Measurements from ENCODE around the gene HABP4.

The HABP4 gene

DNA sequence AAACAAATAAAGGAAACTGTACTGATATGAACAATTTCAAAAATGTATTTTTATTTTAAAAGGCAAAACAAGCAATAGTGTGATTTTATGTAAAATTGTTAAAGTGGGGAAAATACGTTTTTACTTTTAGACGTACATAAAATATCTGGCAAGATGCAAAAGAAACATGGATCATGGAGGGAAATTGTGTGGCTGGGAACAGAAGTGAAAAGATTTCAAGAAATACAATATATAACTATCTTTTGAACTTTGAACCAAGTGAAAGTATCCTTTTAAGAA is 30.3 kb upstream of the HABP4 start:
- Histone ChIP-seq H3K27ac (ENCODE audit: low read depth, low read length, poor library complexity, severe bottlenecking) (peak overlapping the region; percentile 85), H3F3A (ENCODE audit: insufficient read depth, low read length) (no peaks in the 10 kb centered on the region), H3K4me2 (ENCODE audit: low read length) (peak overlapping the region; percentile 69), H4K20me1 (ENCODE audit: insufficient read depth, low read length) (no peaks in the 10 kb centered on the region), H2AFZ (ENCODE audit: low read length) (peak overlapping the region; percentile 4; the same call in 1 of the 2 replicates), H3K9me3 (ENCODE audit: low read length) (no peaks in the 10 kb centered on the region), H3K4me3 (ENCODE audit: low read depth, low read length, poor library complexity, severe bottlenecking) (peak overlapping the region; percentile 95), H3K9me2 (ENCODE audit: low read depth, low read length) (no peaks in the 10 kb centered on the region), H3K79me2 (ENCODE audit: insufficient read depth, low read length) (peaks cover 24% of the 10 kb centered on the region), H3K9ac (ENCODE audit: low read length) (peak overlapping the region; percentile 71), H3K27me3 (ENCODE audit: insufficient read depth, low read length) (no peaks in the 10 kb centered on the region), H3K4me1 (ENCODE audit: insufficient read depth, low read length, severe bottlenecking) (peaks cover 37% of the 10 kb centered on the region), H3K36me3 (ENCODE audit: insufficient read depth, low read length) (peaks cover 14% of the 10 kb centered on the region)
- TF ChIP-seq EZH2 (IDR thresholded peaks at IDR 0.05; ENCODE audit: borderline replicate concordance, low read length) = no peak
- TF ChIP-seq, protein P1, sequence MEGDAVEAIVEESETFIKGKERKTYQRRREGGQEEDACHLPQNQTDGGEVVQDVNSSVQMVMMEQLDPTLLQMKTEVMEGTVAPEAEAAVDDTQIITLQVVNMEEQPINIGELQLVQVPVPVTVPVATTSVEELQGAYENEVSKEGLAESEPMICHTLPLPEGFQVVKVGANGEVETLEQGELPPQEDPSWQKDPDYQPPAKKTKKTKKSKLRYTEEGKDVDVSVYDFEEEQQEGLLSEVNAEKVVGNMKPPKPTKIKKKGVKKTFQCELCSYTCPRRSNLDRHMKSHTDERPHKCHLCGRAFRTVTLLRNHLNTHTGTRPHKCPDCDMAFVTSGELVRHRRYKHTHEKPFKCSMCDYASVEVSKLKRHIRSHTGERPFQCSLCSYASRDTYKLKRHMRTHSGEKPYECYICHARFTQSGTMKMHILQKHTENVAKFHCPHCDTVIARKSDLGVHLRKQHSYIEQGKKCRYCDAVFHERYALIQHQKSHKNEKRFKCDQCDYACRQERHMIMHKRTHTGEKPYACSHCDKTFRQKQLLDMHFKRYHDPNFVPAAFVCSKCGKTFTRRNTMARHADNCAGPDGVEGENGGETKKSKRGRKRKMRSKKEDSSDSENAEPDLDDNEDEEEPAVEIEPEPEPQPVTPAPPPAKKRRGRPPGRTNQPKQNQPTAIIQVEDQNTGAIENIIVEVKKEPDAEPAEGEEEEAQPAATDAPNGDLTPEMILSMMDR (IDR thresholded peaks at IDR 0.05; ENCODE audit: low read length) = no peak

GRCh38 chr9:96420468-96421219 is 29.3 kb upstream of the HABP4 start:
- H2AFZ ChIP-seq (ENCODE audit: low read length) = peak overlapping the region; percentile 4; the same call in 1 of the 2 replicates
- no peaks in the 10 kb centered on the region for H3F3A ChIP-seq (ENCODE audit: insufficient read depth, low read length)
- no peaks in the 10 kb centered on the region for H3K9me2 ChIP-seq (ENCODE audit: low read depth, low read length)
- H3K9me3 ChIP-seq (ENCODE audit: low read length) = no peaks in the 10 kb centered on the region
- peak overlapping the region; percentile 95 for H3K4me3 ChIP-seq (ENCODE audit: low read depth, low read length, poor library complexity, severe bottlenecking)
- peak overlapping the region; percentile 71 for H3K9ac ChIP-seq (ENCODE audit: low read length)
- H3K36me3 ChIP-seq (ENCODE audit: insufficient read depth, low read length) = peaks cover 12% of the 10 kb centered on the region
- H3K27ac ChIP-seq (ENCODE audit: low read depth, low read length, poor library complexity, severe bottlenecking) = peak overlapping the region; percentile 85
- H3K4me1 ChIP-seq (ENCODE audit: insufficient read depth, low read length, severe bottlenecking) = peaks cover 31% of the 10 kb centered on the region
- H3K79me2 ChIP-seq (ENCODE audit: insufficient read depth, low read length) = peaks cover 14% of the 10 kb centered on the region
- H3K27me3 ChIP-seq (ENCODE audit: insufficient read depth, low read length) = no peaks in the 10 kb centered on the region
- no peaks in the 10 kb centered on the region for H4K20me1 ChIP-seq (ENCODE audit: insufficient read depth, low read length)
- TF ChIP-seq, protein P1 (IDR thresholded peaks at IDR 0.05; ENCODE audit: low read length) = no peak
- H3K4me2 ChIP-seq (ENCODE audit: low read length) = peak overlapping the region; percentile 69

- H3K4me1 ChIP-seq (ENCODE audit: insufficient read depth, low read length, severe bottlenecking) = peaks cover 19% of the 10 kb centered on the region
- no peaks in the 10 kb centered on the region for H3K36me3 ChIP-seq (ENCODE audit: insufficient read depth, low read length)
- no peak overlapping the region for H3K4me2 ChIP-seq (ENCODE audit: low read length)
- H3K9me3 ChIP-seq (ENCODE audit: low read length) = no peaks in the 10 kb centered on the region
- H2AFZ ChIP-seq (ENCODE audit: low read length) = no peak overlapping the region
- TF ChIP-seq, protein P1 (IDR thresholded peaks at IDR 0.05; ENCODE audit: low read length) = no peak
- no peak for TF ChIP-seq EZH2 (IDR thresholded peaks at IDR 0.05; ENCODE audit: borderline replicate concordance, low read length)
- H3K4me3 ChIP-seq (ENCODE audit: low read depth, low read length, poor library complexity, severe bottlenecking) = no peak overlapping the region
- H3K9me2 ChIP-seq (ENCODE audit: low read depth, low read length) = no peaks in the 10 kb centered on the region
- H3K27me3 ChIP-seq (ENCODE audit: insufficient read depth, low read length) = no peaks in the 10 kb centered on the region
- no peaks in the 10 kb centered on the region for H3F3A ChIP-seq (ENCODE audit: insufficient read depth, low read length)
- H3K27ac ChIP-seq (ENCODE audit: low read depth, low read length, poor library complexity, severe bottlenecking) = no peak overlapping the region
- no peaks in the 10 kb centered on the region for H4K20me1 ChIP-seq (ENCODE audit: insufficient read depth, low read length)
- H3K79me2 ChIP-seq (ENCODE audit: insufficient read depth, low read length) = no peaks in the 10 kb centered on the region
- H3K9ac ChIP-seq (ENCODE audit: low read length) = no peak overlapping the region
Measured at GRCh38 chr9:96423322-96423984, 26.5 kb upstream of the HABP4 start.
